Measurements from ENCODE around the gene KIF22.
A peak's percentile ranks its signal among the peaks of the same experiment; 100 is the strongest.
"Not testable (repeated sequence)": the region's sequence is repeated elsewhere in the genome, so short reads cannot be mapped to it uniquely, and the experiment has no call there.

Gene KIF22

DNA sequence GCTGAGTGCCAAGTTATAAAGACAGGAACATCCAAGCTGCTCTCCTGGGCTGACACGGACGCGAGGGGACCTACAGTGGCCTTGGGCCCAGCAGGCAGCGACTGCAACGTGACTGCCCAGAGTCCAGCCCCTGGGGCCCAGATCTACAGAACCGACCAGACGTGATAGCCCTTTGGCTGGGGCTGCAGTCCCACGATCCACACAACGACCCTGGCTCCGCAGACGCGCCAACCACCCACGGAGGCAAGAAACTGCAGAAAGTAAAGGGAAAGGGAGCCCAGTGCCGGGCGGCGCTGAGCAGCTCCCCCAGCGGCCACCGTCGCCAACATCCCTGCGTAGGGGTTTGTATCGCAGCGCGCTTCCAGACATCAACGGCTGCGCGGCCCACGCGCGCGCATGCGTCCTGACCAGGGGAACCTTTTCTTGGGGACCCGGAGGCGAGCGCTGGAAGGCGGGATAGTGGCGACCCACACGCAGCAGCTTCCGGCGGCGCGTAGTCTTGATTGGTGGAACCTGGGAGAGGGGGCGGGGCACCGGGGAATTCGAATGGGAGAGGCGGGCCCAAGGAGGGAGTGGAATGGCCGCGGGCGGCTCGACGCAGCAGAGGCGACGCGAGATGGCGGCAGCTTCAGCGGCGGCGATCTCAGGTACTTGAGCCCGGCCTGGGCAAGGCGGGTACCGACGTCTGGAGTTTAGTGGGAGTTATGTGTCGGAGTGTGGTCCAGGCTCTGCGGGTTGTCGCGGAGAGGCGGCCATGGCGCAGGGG, at the start of gene KIF22:
Gene KIF22 (plus strand): TSS at position 569 of the 766 bp plus-strand sequence. CDS start 9 bp downstream, at position 578.
- DNase-seq = peak; percentile 100
- peak; percentile 97 for ATAC-seq

DNA sequence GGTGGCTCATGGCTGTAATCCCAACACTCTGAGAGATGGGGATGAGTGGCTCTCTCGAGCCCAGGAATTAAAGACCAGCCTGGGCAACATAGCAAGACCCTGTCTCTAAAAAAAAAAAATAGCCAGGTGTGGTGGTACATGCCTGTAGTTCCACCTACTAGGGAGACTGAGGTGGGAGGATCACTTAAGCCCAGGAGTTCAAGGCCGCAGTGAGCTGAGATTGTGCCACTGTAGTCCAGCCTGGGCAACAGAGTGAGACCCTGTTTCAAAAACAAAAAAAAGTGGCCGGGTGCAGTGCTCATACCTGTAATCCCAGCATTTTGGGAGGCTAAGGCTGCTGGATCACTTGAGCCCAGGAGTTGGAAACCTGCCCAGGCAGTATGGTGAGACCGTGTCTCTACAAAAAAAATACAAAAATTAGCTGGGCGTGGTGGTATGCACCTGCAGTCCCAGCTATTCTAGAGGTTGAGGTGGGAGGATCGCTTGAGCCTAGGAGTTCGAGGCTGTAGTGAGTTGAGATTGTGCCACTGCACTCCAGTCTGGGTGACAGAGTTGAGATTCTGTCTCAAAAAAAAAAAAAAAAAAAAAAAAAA, 47.8 kb upstream of the KIF22 start:
- no peak for ATAC-seq
- no peak for DNase-seq

DNA sequence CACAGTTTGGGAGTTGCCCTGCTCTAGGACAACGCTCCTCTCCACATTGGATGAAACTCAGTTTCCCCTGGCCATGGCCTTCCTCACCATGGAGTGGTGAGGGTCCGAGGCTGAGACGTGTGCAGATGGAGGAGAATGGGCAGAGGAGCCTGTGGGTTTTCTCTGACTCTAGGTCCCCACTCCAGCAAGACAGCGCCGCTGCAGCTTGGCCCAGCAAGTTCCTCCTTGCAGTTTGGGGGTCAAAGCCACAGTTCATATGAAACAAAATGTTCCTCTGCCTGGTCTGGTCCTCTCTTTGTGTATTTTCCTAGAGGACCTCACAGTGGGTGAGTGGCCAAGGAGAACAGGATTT, 47.1 kb upstream of the KIF22 start:
- DNase-seq (no peak), ATAC-seq (no peak)

DNA sequence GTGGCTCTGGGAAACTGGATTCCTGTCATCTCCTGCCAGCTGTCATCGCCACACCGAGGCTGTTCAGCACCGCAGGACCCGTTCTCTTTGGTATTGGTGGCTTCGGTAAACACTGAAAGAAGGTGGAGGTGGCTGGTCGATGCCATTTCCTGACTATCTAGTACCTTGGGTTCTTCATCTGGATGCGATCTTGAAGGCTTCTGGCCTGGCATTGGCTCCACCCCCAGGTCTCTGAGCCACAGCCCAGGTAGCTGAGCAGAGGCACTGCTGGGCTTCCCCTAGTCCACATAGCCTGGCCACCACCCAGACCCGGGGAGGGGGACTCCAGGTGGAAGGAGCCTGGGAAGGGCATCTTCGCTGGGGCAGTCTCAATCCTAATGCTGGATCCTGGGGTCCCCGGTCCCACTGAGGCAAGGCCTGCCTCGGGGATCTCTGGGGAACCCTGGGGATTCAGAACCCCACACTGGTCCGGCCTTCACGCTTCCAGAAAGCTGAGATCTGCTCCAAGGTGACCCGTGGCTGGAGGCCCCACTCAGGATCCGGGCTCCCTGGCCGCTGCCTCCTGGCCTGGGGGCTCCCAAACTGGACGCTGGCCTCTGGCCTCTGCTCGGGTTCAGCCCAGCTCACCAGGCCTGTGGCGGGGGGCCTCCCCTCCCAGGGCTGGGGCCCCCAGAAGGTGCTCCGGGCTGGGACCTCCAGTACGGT, 46.6 kb upstream of the KIF22 start:
- ATAC-seq (peak; percentile 6), DNase-seq (peak; percentile 57)

DNA sequence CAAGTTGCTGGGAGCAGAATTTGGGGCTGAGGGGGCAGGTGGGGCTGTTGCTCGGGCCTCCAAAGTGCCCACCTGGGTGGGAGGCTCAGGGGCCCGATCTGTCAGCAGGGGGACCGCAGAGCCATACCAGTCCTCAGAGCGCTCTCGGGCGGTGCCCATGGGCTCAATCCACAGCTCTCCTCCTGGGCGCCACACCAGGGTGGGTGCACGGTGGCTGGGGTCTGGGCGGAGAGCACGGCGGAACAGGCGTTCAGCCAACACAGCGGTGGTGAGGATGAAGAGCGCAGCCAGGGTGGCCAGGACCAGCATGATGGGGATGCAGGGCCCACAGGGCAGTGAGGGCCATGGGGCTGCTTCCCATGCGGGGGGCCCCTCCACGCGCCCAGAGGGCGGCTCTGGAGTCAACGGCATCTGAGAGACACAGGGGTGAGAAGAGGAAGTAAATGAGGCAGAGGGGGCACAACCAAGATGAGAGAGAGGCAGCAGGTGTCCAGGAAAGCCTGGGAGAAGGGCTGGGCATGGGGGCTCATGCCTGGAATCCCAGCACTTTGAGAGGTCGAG, 45.9 kb upstream of the KIF22 start:
- ATAC-seq (no peak), DNase-seq (peak; percentile 28)

DNA sequence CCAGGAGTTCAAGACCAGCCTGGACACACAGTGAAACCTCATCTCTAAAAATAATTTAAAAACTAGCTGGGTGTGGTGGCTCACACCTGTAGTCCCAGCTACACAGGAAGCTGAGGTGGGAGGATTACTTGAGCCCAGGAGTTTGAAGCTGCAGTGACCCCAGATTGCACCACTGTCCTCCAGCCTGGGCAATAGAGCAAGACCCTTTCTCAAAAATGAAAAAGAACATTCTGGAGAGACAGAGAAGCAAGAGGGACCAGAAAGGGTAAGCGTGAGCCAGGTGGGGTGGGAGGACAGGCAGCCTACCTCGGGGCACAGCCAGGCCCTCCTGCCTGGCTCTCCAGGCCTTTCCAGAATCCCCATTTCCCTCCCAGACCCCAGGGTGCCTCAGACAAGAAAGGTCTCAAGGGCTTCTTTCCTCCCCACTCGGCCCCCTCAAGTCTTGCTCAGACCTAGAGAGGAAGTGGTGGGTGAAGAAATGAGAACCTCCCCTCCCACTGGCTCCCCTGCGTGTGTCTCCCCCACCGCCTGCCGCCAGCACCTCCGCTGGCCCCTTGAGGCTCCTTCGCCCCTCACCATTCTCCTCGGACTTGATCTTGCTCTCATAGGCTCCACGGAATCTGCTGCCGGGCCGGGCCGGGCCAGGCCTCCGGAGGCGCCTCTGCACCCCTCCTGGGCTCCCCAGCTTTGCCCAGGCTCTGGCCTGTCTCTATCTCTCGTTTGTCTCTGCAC, 45.3 kb upstream of the KIF22 start:
- ATAC-seq = peak; percentile 53
- DNase-seq = peak; percentile 69

DNA sequence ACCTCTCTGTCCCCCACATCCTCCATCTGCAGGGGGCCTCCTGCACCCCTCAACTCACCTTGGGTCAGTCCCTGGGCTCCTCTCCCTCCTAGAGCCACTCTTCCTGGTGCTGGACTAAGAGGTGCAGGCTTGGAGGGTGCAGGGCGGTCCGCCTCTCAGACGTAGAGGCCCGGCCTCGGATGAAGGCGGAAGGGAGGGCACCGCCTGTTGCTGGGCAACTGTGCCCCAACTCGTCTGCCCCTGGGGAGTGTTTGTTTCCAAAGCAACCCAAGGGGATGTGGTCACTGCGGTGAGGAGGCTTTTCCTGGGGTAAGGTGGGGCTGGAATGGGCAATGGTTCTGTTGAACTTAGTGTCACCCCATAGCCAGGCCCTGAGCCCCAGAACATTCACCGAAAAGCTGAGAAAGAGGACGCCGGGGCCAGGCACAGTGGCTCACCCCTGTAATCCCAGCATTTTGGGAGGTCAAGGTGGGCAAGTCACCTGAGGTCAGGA, 44.7 kb upstream of the KIF22 start, which contains the start of gene C16orf54:
Gene C16orf54 (minus strand): TSS at position 138 of the 493 bp plus-strand sequence. CDS start 1,039 bp downstream, outside the sequence.
- ATAC-seq = peak; percentile 90
- peak; percentile 92 for DNase-seq

DNA sequence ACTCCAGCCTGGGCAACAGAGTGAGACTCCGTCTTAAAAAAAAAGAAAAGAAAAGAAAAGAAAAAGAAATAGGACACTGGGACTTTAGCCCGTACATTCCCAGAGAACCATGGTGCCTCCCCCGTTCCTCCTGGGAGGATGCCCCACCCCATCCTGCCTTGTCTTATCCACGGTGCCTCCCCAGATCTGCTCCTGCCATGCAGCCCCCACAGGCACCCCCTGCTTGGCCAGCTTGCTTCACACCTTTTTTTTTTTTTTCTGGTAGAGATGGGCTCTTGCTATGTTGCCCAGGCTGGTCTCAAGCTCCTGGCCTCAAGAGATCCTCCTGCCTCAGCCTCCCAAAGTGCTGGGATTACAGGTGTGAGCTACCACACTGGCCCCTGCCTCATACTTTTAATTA, 44.0 kb upstream of the KIF22 start:
- not testable (repeated sequence) for ATAC-seq
- DNase-seq = peak; percentile 30

DNA sequence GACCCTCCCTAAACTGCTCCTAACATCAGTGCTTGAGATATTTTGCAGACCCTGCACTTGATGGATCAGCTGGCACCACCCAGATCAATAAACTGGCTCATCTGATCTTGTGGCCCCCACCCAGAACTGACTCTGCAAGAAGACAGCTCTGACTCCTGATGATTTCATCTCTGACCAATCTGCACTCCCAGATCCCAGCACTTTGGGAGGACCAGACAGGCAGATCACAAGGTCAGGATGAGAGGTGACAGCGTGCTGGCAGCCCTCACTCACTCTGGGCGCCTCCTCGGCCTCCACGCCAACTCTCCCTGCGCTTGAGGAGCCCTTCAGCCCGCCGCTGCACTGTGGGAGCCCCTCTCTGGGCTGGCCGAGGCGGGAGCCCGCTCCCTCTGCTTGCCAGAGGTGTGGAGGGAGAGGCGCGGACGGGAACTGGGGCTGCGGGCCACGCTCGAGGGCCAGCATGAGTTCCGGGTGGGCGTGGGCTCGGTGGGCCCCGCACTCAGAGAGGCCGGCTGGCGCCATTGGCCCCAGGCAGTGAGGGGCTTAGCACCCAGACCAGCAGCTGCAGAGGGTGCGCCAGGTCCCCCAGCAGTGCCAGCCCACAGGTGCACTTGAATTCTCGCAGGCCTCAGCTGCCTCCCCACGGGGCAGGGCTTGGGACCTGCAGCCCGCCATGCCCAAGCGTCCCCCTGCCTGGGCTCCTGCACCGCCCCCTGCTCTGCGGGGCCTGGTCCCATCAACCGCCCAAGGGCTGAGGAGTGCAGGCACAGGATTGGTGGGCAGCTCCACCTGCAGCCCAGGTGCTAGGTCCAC, 42.4 kb upstream of the KIF22 start:
- ATAC-seq = no peak
- DNase-seq = no peak

DNA sequence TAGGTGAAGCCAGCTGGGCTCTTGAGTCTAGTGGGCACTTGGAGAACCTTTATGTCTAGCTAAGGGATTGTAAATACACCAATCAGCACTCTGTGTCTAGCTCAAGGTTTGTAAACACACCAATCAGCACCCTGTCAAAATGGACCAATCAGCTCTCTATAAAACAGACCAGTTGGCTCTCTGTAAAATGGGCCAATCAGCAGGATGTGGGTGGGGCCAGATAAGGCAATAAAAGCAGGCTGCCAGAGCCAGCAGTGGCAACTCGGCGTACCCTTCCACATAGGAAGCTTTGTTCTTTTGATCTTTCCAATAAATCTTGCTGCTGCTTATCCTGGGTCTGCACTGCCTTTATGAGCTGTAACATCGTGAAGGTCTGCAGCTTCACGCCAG, 41.8 kb upstream of the KIF22 start:
- ATAC-seq, DNase-seq: not testable (repeated sequence)

DNA sequence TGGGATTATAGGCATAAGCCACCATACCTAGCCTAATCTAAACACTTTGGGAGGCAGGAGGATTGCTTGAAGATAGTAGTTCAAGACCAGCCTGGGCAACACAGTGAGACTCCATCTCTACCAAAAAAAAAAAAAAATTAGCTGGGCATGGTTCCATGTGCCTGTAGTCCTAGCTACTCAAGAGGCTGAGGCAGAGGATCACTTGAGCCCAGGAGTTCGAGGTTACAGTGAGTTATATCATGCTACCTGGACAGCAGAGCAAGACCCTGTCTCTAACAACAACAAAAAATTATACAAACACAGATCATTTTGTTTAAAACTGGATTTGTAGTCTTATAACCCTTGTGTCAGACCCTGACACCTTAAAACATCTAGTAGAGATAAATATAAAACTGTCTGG, 37.0 kb upstream of the KIF22 start:
- DNase-seq = no peak
- ATAC-seq = no peak

DNA sequence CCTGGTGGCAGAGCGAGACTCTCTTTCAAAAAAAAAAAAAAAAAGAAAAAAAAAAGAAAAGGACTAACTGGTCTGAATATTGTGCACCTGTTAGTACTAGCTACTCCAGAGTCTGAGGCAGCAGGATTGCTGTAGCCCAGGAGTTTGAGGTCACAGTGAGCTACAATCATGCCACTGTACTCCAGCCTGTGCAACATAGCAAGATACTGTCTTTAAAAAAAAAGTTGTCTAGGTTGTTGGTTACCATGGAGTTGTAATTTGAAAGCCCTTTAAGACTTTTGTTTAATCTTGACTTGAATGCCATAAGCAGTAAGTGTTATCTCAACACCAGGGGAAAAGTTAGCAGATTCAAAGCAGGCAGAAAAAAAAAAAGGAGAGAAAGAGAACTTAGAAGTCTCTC, 33.9 kb upstream of the KIF22 start:
- DNase-seq (no peak), ATAC-seq (no peak)

DNA sequence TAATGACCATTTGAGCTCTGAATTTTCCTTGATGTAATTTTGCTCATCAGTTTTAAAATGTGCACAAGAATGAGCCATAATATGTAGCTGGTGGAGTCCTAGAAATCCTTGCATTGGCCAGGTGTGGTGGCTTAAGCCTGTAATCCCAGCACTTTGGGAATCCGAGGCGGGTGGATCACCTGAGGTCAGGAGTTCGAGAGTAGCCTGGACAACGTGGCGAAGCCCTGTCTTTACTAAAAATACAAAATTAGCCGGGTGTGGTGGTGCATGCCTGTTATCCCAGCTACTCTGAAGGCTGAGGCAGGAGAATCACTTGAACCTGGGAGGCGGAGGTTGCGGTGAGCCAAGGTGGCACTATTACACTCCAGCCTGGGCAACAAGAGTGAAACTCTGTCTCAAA, 33.5 kb upstream of the KIF22 start:
- ATAC-seq = not testable (repeated sequence)

DNA sequence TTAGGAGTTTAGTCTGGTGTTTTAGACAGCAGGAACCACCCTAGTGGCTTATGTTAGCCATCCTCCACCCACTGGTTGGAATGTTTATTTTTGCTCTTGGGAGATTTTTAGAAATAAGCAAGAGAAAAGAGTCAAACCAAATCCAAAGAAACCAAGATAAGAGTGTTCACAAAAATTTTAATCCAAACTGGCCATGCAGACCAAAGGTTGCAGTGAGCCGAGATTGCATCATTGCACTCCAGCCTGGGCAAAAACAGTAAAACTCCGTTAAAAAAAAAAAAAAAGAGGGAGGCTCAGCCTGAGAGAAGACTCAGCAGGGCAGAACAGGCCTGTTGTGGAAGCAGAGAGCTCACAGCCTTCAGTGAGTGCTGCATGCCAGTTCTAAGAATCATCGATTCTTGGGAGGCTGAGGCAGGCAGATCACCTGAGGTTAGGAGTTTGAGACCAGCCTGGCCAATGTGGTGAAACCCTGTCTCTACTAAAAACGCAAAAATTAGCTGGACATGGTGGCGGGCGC, 32.5 kb upstream of the KIF22 start:
- ATAC-seq = no peak

More for the DNA sequence above, 33.5 kb upstream of the KIF22 start:
- not testable (repeated sequence) for DNase-seq

DNA sequence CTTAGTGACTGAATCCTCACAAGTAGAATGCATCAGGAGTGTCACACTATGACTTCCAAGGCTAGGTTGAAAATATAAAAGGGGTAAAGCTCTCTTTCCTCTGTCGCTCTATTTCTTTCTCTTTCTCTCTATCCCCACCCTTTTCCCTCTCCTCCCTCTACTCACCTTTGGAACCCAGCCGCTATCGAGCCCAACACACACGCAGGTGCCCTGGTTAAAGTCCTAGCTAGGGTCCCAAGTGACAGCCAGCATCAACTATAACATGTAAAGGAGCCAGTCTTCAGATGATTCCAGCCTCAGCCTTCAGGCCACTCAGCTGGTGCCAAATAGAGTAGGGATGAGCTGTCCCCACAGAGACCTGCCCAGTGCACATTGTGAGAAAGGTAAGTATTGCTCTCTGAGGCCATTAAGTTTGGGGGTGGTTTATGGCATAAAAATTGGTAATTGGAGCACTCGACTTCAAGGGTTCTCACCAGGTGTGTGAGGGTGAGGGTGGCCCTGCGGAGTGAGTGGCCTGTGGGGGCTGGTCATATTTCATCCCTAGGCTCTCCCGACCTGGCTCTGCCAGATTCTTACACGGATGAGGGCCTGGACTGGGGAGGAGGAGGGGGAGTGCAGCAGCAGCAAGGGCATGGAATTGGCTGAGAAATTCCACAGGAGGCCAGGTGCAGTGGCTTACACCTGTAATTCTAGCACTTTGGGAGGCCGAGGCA, 29.8 kb upstream of the KIF22 start:
- no peak for ATAC-seq
- DNase-seq = no peak

More for the DNA sequence above, 32.5 kb upstream of the KIF22 start:
- no peak for DNase-seq

DNA sequence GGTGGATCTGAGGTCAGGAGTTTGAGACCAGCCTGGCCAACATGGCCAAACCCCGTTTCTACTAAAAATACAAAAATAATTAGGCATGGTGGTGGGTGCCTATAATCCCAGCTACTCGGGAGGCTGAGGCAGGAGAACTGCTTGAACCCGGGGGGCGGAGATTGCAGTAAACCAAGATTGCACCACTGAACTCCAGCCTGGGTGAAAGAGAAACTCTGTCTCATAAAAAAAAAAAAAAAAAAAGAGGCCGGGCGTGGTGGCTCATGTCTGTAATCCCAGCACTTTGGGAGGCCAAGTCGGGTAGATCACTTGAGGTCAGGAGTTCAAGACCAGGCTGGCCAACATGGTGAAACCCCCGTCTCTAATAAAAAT, 29.3 kb upstream of the KIF22 start:
- not testable (repeated sequence) for ATAC-seq, DNase-seq

DNA sequence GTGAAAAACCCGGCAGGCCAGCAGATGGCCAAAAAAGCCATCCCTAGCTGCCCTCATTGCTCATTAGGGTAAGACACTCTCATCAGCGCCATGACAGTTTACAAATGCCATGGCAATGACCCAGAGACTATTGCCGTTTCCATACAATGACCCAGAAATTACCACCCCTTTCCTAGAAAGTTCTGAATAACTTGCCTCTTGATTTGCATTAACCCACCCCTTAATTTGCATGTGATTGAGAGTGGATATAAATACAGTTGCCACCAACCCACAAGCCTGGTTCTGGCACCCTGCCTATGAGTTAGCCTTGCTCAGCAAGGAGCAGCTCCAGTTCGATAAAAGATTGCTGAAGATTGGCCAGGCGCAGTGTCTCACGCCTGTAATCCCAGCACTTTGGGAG, 28.7 kb upstream of the KIF22 start:
- DNase-seq (no peak), ATAC-seq (no peak)

DNA sequence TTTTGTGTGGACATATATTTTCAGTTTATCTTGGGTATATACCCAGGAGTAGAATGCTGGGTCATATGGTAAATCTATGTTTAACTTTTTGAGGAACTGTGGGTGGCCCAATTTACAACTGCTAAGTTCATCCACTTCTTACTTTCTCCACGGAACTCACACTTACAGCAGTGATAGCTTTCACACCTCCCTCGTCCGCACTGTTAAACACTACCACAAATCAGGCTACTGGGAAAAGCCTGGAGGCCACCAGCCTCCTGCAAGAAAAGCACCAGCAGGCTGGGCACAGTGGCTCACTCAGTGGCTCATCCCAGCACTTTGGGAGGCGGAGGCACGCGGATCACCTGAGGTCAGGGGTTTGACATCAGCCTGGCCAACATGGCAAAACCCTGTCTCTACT, 27.2 kb upstream of the KIF22 start:
- ATAC-seq = no peak
- no peak for DNase-seq

DNA sequence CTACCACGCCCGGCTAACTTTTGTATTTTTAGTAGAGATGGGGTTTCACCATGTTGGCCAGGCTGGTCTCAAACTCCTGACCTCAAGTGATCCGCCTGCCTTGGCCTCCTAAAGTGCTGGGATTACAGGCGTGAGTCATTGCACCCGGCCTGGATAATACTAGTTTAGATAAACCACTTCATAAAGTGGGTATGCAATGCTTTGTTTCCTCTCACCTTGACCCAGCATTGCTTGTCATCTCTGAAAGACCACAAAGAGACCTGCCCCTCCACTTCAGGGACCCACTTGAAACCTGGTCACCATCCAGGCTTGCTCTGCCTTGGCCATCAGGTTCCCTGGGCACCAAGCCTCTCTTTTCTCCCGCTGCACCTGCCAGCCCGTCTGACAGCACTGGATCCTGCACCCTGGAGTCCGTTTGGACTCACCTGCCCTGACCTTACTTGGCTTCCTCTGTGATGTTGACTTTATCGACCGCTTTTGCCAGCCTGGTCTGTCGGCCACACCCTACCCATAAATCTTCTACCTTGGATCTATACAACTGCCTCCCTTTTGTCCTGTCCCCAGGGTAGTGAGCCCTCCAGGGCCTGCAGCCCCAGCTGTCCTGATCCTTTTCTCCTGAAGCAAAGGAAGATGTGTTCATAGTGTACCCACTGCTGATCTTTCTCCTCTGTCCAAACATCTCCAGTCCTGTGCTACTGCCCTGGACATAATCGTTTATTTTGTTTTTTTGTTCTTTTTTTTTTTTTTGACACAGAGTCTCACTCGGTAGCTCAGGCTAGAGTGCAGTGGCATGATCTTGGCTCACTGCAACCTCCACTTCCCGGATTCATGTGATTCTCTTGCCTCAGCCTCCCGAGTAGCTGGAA, 25.2 kb upstream of the KIF22 start:
- no peak for DNase-seq
- no peak for ATAC-seq
